HEK293T (cell line): ENCODE measurements around the gene CYP4F8.

ENCODE experiments used
- CTCF ChIA-PET: fragments of 350-600 bp; formaldehyde crosslinking; extraction: SDS; loops from one replicate; lab custom pipeline; 2021; ENCODE audit warnings: antibody characterized with exemption, inconsistent platforms; lab: Yijun Ruan, JAX
- POLR2A ChIA-PET: fragments of 350-600 bp; formaldehyde crosslinking; extraction: SDS; loops from one replicate; lab custom pipeline; 2020; ENCODE audit warnings: antibody characterized with exemption, inconsistent platforms; lab: Yijun Ruan, JAX
- DNase-seq: peaks from one replicate; pipeline ENCODE4 v3.0.0; 2012; ENCODE audit warnings: mixed read lengths; ENCODE audit errors: extremely low spot score
- ARNT ChIP-seq: fragments of 450-650 bp; IDR thresholded peaks from 2 replicates; pipeline ENCODE4 v1.6.1; 2017; ENCODE audit warnings: mild to moderate bottlenecking
- BHLHE40 ChIP-seq: fragments of 450-650 bp; IDR thresholded peaks from 2 replicates; pipeline ENCODE4 v1.6.1; 2016; ENCODE audit warnings: mild to moderate bottlenecking, moderate library complexity, borderline replicate concordance
- CTBP1 ChIP-seq: fragments of 450-650 bp; IDR thresholded peaks from 2 replicates; pipeline ENCODE4 v1.6.1; 2016; ENCODE audit warnings: borderline replicate concordance
- ELF4 ChIP-seq: fragments of 450-650 bp; IDR thresholded peaks from 2 replicates; pipeline ENCODE4 v1.6.1; 2017; ENCODE audit warnings: antibody characterized with exemption
- FOXA1 ChIP-seq: fragments of 450-650 bp; IDR thresholded peaks from 2 replicates; pipeline ENCODE4 v1.6.1; 2016; ENCODE audit warnings: mild to moderate bottlenecking
- FOXK2 ChIP-seq: fragments of 450-650 bp; IDR thresholded peaks from 2 replicates; pipeline ENCODE4 v1.6.1; 2016; ENCODE audit warnings: mild to moderate bottlenecking
- FOXM1 ChIP-seq: fragments of 450-650 bp; IDR thresholded peaks from 2 replicates; pipeline ENCODE4 v1.6.1; 2017; ENCODE audit warnings: mild to moderate bottlenecking, borderline replicate concordance
- HDGF ChIP-seq: fragments of 450-650 bp; IDR thresholded peaks from 2 replicates; pipeline ENCODE4 v1.6.1; 2017; ENCODE audit warnings: antibody characterized with exemption, borderline replicate concordance
- L3MBTL2 ChIP-seq: fragments of 450-650 bp; conservative IDR thresholded peaks from 2 replicates; pipeline ENCODE4 v1.6.1; 2016; ENCODE audit warnings: mild to moderate bottlenecking
- LEF1 ChIP-seq: fragments of 450-650 bp; IDR thresholded peaks from 2 replicates; pipeline ENCODE4 v1.6.1; 2017; ENCODE audit warnings: mild to moderate bottlenecking, borderline replicate concordance
- NFRKB ChIP-seq: fragments of 450-650 bp; IDR thresholded peaks from 2 replicates; pipeline ENCODE4 v1.6.1; 2016; ENCODE audit warnings: mild to moderate bottlenecking, moderate library complexity
- PKNOX1 ChIP-seq: fragments of 450-650 bp; IDR thresholded peaks from 2 replicates; pipeline ENCODE4 v1.6.1; 2016
- SP1 ChIP-seq: fragments of 450-650 bp; IDR thresholded peaks from 2 replicates; pipeline ENCODE4 v1.6.1; 2017
- SUZ12 ChIP-seq: fragments of 450-650 bp; IDR thresholded peaks from 2 replicates; pipeline ENCODE4 v1.6.1; 2016; ENCODE audit warnings: mild to moderate bottlenecking
- TARDBP ChIP-seq: fragments of 450-650 bp; IDR thresholded peaks from 2 replicates; pipeline ENCODE4 v1.6.1; 2016
- ZNF384 ChIP-seq: fragments of 450-650 bp; IDR thresholded peaks from 2 replicates; pipeline ENCODE4 v1.6.1; 2016

The CYP4F8 gene

GRCh38 chr19:15656467-15656866, 41.4 kb downstream of the CYP4F8 start:
- TF ChIP-seq L3MBTL2 = no peak
- TF ChIP-seq SP1 = no peak
- TF ChIP-seq SUZ12 = no peak
- no peak for TF ChIP-seq NFRKB
- TF ChIP-seq ELF4 = no peak
- no peak for TF ChIP-seq ARNT
- TF ChIP-seq FOXA1 = no peak
- TF ChIP-seq PKNOX1 = no peak
- TF ChIP-seq HDGF = no peak
- no peak for TF ChIP-seq ZNF384
- TF ChIP-seq FOXK2 = no peak
- TF ChIP-seq BHLHE40 = no peak
- no peak for TF ChIP-seq LEF1
- no peak for TF ChIP-seq TARDBP
- ChIA-PET POLR2A (no interaction called here), CTCF (no interaction called here)
- DNase-seq = no peak

GRCh38 chr19:15663247-15663646, 48.2 kb downstream of the CYP4F8 start:
- DNase-seq = no peak
- TF ChIP-seq SP1 (no peak), FOXK2 (no peak), SUZ12 (no peak), FOXA1 (no peak), FOXM1 (no peak), NFRKB (no peak), L3MBTL2 (no peak), LEF1 (no peak), PKNOX1 (no peak), ZNF384 (no peak), HDGF (no peak), CTBP1 (no peak), ARNT (no peak), ELF4 (no peak), TARDBP (no peak), BHLHE40 (no peak)
- ChIA-PET CTCF (no interaction called here), POLR2A (no interaction called here)

- TF ChIP-seq BHLHE40 = no peak
- TF ChIP-seq CTBP1 = no peak
- ChIA-PET CTCF (no interaction called here), POLR2A (no interaction called here)
- no peak for DNase-seq
These were observed 51.2 kb downstream of the CYP4F8 start for GRCh38 chr19:15666186-15666585.

DNA sequence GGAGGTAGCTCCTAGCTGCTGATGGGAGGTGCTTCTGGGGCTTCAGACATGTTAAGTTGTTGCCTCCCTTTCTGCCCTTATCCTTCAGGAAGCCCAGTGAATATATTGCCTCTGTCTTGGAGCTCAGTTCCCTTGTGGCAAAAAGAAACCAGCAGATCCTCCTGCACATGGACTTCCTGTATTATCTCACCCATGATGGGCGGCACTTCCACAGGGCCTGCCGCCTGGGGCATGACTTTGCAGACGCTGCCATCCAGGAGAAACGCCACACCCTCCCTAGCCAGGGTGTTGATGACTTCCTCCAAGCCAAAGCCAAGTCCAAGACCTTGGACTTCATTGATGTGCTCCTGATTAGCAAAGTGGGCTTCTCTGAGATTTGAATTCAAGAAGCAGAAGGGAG, 51.9 kb downstream of the CYP4F8 start:
- POLR2A ChIA-PET = no interaction called here

GRCh38 chr19:15669440-15669839, 54.4 kb downstream of the CYP4F8 start:
- POLR2A ChIA-PET = no interaction called here
- TF ChIP-seq NFRKB (no peak), FOXM1 (no peak), SUZ12 (no peak), HDGF (no peak), PKNOX1 (no peak), TARDBP (no peak), ELF4 (no peak)
- CTCF ChIA-PET = no interaction called here
- DNase-seq = no peak

More for the DNA sequence above, 51.9 kb downstream of the CYP4F8 start:
- TF ChIP-seq L3MBTL2 (no peak), ZNF384 (no peak), FOXK2 (no peak), NFRKB (no peak), BHLHE40 (no peak), LEF1 (no peak), ARNT (no peak), SUZ12 (no peak), ELF4 (no peak)
- DNase-seq = no peak
- CTCF ChIA-PET = no interaction called here

GRCh38 chr19:15669891-15670290, 54.9 kb downstream of the CYP4F8 start:
- CTCF ChIA-PET = no interaction called here
- TF ChIP-seq L3MBTL2 = no peak
- TF ChIP-seq ARNT = no peak
- TF ChIP-seq CTBP1 = no peak
- TF ChIP-seq FOXA1 = no peak
- TF ChIP-seq NFRKB = no peak
- TF ChIP-seq ELF4 = no peak
- TF ChIP-seq HDGF = no peak
- DNase-seq = no peak
- POLR2A ChIA-PET = no interaction called here

GRCh38 chr19:15671237-15671821, 56.3 kb downstream of the CYP4F8 start:
- ChIA-PET POLR2A (no interaction called here), CTCF (no interaction called here)
- no peak for DNase-seq
- TF ChIP-seq LEF1 (no peak), HDGF (no peak)
